OCI-LY1 (cell line): Measurements from ENCODE around the gene TMEM44.

Experiments
- H2AFZ ChIP-seq: fragments of 200-600 bp; sonication (generic), shearing (Covaris generic); 2 replicates; pipeline ENCODE4 v1.6.0; 2014; ENCODE audit warnings: antibody characterized with exemption, mild to moderate bottlenecking, low read length
- H3F3A ChIP-seq: fragments of 200-600 bp; sonication (generic), shearing (Covaris generic); 2 replicates; pipeline ENCODE4 v1.6.0; 2014; ENCODE audit warnings: mild to moderate bottlenecking, antibody characterized with exemption, low read length, moderate library complexity; ENCODE audit not compliant: insufficient read depth
- H3K27ac ChIP-seq: fragments of 200-600 bp; sonication (generic); 2 replicates; pipeline ENCODE4 v1.5.1; 2014; ENCODE audit warnings: low read length, mixed run types, mild to moderate bottlenecking, low read depth; ENCODE audit not compliant: poor library complexity, severe bottlenecking
- H3K27me3 ChIP-seq: fragments of 200-600 bp; sonication (generic); 2 replicates; pipeline ENCODE4 v1.6.0; 2014; ENCODE audit warnings: antibody characterized with exemption, mild to moderate bottlenecking, low read length, moderate library complexity; ENCODE audit not compliant: insufficient read depth
- H3K36me3 ChIP-seq: fragments of 200-600 bp; sonication (generic); 2 replicates; pipeline ENCODE4 v1.6.1; 2014; ENCODE audit warnings: mild to moderate bottlenecking, antibody characterized with exemption, low read length, moderate library complexity, mixed read lengths; ENCODE audit not compliant: insufficient read depth
- H3K4me1 ChIP-seq: fragments of 200-600 bp; sonication (generic); 2 replicates; pipeline ENCODE4 v1.5.1; 2014; ENCODE audit warnings: mild to moderate bottlenecking, low read length, moderate library complexity; ENCODE audit not compliant: insufficient read depth, severe bottlenecking
- H3K4me2 ChIP-seq: fragments of 200-600 bp; sonication (generic), shearing (Covaris generic); 2 replicates; pipeline ENCODE4 v1.6.1; 2014; ENCODE audit warnings: low read length
- H3K4me3 ChIP-seq: fragments of 200-600 bp; sonication (generic); 2 replicates; pipeline ENCODE4 v1.5.1; 2014; ENCODE audit warnings: low read length, low read depth, mild to moderate bottlenecking, mixed read lengths; ENCODE audit not compliant: poor library complexity, severe bottlenecking
- H3K79me2 ChIP-seq: fragments of 200-600 bp; shearing (Covaris generic); 2 replicates; pipeline ENCODE4 v1.6.1; 2016; ENCODE audit warnings: mixed run types, low read length, mixed read lengths; ENCODE audit not compliant: insufficient read depth
- H3K9ac ChIP-seq: fragments of 200-600 bp; sonication (generic), shearing (Covaris generic); 2 replicates; pipeline ENCODE4 v1.6.1; 2014; ENCODE audit warnings: mild to moderate bottlenecking, low read length, mixed read lengths
- H3K9me2 ChIP-seq: fragments of 200-600 bp; sonication (generic), shearing (Covaris generic); 2 replicates; pipeline ENCODE4 v1.6.1; 2014; ENCODE audit warnings: low read depth, mild to moderate bottlenecking, low read length, mixed read lengths
- H3K9me3 ChIP-seq: fragments of 200-600 bp; shearing (Covaris generic); 2 replicates; pipeline ENCODE4 v1.6.1; 2014; ENCODE audit warnings: low read length, mixed read lengths
- H4K20me1 ChIP-seq: fragments of 200-600 bp; sonication (generic), shearing (Covaris generic); 2 replicates; pipeline ENCODE4 v1.6.0; 2016; ENCODE audit warnings: mild to moderate bottlenecking, low read length; ENCODE audit not compliant: insufficient read depth
- EZH2 ChIP-seq: fragments of 200-600 bp; sonication (generic), shearing (Covaris generic); IDR thresholded peaks from 2 replicates; pipeline ENCODE4 v1.8.0; 2017; ENCODE audit warnings: borderline replicate concordance, mixed run types, mild to moderate bottlenecking, antibody characterized with exemption, low read length, moderate library complexity, mixed read lengths
- TF ChIP-seq, protein P1 (sequence below): fragments of 200-600 bp; sonication (generic), shearing (Covaris generic); IDR thresholded peaks from 2 replicates; pipeline ENCODE4 v1.5.1; 2017; ENCODE audit warnings: mild to moderate bottlenecking, antibody characterized with exemption, low read length, moderate library complexity, mixed read lengths

Gene TMEM44

GRCh38 chr3:194585880-194586281, 47.3 kb downstream of the TMEM44 start:
- peaks cover 16% of the 10 kb centered on the region; the same call in 1 of the 2 replicates for H3K36me3 ChIP-seq

DNA sequence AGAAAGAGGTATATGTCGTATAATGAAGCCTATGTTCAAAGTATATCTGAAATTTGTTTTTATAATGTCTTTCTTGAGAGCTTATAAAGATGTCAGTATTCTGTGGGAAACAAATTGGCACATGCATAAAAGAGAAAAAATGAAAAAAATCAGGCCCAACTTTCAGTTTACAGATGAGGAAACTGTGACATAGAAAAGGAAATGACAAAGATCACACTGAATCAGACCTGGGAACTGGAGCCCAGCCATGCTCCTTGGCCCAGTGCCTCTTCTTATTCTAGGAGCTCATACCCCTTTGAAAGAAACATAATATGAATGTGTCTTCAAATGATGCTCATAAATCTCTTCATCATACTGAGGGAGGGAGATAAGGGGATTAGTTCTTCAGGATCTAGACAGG, 48.4 kb downstream of the TMEM44 start:
- Histone ChIP-seq H3K4me1 (peaks cover 16% of the 10 kb centered on the region), H3K4me2 (peak overlapping the region; percentile 90), H3K4me3 (peak overlapping the region; percentile 86), H3K36me3 (peaks cover 16% of the 10 kb centered on the region; the same call in 1 of the 2 replicates), H3K9me2 (no peaks in the 10 kb centered on the region), H4K20me1 (no peaks in the 10 kb centered on the region), H3K9ac (peak overlapping the region; percentile 94; the same call in 1 of the 2 replicates), H3F3A (no peaks in the 10 kb centered on the region), H3K79me2 (no peaks in the 10 kb centered on the region), H3K27ac (no peak overlapping the region), H3K27me3 (no peaks in the 10 kb centered on the region), H2AFZ (no peak overlapping the region), H3K9me3 (no peaks in the 10 kb centered on the region)
- no peak for TF ChIP-seq EZH2
- TF ChIP-seq, protein P1, sequence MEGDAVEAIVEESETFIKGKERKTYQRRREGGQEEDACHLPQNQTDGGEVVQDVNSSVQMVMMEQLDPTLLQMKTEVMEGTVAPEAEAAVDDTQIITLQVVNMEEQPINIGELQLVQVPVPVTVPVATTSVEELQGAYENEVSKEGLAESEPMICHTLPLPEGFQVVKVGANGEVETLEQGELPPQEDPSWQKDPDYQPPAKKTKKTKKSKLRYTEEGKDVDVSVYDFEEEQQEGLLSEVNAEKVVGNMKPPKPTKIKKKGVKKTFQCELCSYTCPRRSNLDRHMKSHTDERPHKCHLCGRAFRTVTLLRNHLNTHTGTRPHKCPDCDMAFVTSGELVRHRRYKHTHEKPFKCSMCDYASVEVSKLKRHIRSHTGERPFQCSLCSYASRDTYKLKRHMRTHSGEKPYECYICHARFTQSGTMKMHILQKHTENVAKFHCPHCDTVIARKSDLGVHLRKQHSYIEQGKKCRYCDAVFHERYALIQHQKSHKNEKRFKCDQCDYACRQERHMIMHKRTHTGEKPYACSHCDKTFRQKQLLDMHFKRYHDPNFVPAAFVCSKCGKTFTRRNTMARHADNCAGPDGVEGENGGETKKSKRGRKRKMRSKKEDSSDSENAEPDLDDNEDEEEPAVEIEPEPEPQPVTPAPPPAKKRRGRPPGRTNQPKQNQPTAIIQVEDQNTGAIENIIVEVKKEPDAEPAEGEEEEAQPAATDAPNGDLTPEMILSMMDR = no peak

More at GRCh38 chr3:194585880-194586281, 47.3 kb downstream of the TMEM44 start:
- Histone ChIP-seq H3K4me3 (no peak overlapping the region), H3K4me1 (peaks cover 16% of the 10 kb centered on the region), H3K27ac (no peak overlapping the region), H3K4me2 (no peak overlapping the region), H3K9me3 (no peaks in the 10 kb centered on the region), H3K27me3 (no peaks in the 10 kb centered on the region), H3K9ac (no peak overlapping the region), H2AFZ (no peak overlapping the region), H3K9me2 (no peaks in the 10 kb centered on the region), H3F3A (no peaks in the 10 kb centered on the region), H3K79me2 (no peaks in the 10 kb centered on the region), H4K20me1 (no peaks in the 10 kb centered on the region)
- TF ChIP-seq, protein P1 = no peak
- no peak for TF ChIP-seq EZH2

- no peaks in the 10 kb centered on the region for H3K9me2 ChIP-seq
- no peaks in the 10 kb centered on the region for H3K79me2 ChIP-seq
- TF ChIP-seq, protein P1 = no peak
- no peak for TF ChIP-seq EZH2
- peaks cover 16% of the 10 kb centered on the region for H3K4me1 ChIP-seq
- H3K27ac ChIP-seq = peak overlapping the region; percentile 39
- no peaks in the 10 kb centered on the region for H4K20me1 ChIP-seq
- no peak overlapping the region for H2AFZ ChIP-seq
- no peaks in the 10 kb centered on the region for H3K9me3 ChIP-seq
- peak overlapping the region; percentile 86 for H3K4me3 ChIP-seq
- no peaks in the 10 kb centered on the region for H3F3A ChIP-seq
- H3K27me3 ChIP-seq = no peaks in the 10 kb centered on the region
- H3K36me3 ChIP-seq = peaks cover 16% of the 10 kb centered on the region; the same call in 1 of the 2 replicates
- peak overlapping the region; percentile 94 for H3K9ac ChIP-seq
- peak overlapping the region; percentile 90 for H3K4me2 ChIP-seq
Observed at GRCh38 chr3:194584320-194584776, 48.9 kb downstream of the TMEM44 start.
